ENCODE measurements around the gene TSGA10.
"Not testable (repeated sequence)": the region's sequence is repeated elsewhere in the genome, so short reads cannot be mapped to it uniquely, and the experiment has no call there.

TSGA10 gene, protein sequence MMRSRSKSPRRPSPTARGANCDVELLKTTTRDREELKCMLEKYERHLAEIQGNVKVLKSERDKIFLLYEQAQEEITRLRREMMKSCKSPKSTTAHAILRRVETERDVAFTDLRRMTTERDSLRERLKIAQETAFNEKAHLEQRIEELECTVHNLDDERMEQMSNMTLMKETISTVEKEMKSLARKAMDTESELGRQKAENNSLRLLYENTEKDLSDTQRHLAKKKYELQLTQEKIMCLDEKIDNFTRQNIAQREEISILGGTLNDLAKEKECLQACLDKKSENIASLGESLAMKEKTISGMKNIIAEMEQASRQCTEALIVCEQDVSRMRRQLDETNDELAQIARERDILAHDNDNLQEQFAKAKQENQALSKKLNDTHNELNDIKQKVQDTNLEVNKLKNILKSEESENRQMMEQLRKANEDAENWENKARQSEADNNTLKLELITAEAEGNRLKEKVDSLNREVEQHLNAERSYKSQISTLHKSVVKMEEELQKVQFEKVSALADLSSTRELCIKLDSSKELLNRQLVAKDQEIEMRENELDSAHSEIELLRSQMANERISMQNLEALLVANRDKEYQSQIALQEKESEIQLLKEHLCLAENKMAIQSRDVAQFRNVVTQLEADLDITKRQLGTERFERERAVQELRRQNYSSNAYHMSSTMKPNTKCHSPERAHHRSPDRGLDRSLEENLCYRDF

GRCh38 chr2:99154643-99155536, at the start of gene TSGA10, which contains the start of gene LIPT1:
Gene TSGA10 (minus strand): TSS chr2:99154942. CDS start chr2:99109439, 45,503 bp downstream.
Gene LIPT1 (plus strand): TSS chr2:99154967. CDS start chr2:99161958, 6,991 bp downstream.
- peak; percentile 87 to 90 for DNase-seq

- DNase-seq: no peak
Observed at GRCh38 chr2:99201959-99202678, 47.4 kb upstream of the TSGA10 start.

DNA sequence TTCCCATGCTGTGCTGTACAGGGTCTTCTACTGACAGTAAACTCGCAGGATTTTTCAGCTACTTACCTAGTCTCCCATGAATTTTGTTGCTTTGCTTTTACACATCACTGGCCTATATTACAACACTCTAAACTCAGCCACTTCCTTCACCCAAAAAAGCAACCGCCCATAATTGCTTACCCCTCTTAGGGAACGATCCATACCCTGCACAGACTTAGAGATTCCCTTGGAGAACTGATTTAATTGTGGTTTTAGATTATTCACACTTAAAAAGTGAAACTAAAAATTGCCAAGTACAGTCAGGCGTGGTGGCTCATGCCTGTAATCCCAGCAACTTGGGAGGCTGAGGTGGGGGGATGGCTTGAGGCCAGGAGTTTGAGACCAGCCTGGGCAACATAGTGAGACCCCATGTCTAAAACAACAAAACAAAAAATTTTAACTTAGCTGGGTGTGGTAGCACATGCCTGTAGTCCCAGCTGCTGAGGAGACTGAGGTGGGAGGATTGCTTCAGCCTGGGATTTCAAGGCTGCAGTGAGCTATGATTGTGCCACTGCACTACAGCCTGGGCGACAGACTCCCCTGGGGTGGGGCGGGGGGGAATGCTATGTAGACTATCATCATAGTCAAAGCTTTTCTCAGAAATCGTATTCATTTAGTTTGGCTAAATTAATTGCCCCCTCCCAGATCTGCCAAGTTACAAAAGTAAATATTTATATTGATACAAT, 45.5 kb upstream of the TSGA10 start:
- DNase-seq: no peak

- DNase-seq: no peak
Observed at GRCh38 chr2:99198103-99198841, 43.5 kb upstream of the TSGA10 start.

DNA sequence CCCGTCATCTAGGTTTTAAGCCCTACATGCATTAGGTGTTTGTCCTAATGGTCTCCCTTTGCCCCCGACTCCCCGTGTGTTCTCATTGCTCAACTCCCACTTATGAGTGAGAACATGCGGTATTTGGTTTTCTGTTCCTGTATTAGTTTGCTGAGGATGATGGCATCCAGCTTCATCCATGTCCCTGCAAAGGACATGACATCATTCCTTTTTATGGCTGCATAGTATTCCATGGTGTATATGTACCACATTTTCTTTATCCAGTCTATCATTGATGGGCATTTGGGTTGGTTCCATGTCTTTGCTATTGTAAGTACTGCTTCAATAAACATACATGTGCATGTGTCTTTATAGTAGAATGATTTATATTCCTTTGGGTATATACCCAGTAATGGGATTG, 37.6 kb upstream of the TSGA10 start:
- DNase-seq: not testable (repeated sequence)

DNA sequence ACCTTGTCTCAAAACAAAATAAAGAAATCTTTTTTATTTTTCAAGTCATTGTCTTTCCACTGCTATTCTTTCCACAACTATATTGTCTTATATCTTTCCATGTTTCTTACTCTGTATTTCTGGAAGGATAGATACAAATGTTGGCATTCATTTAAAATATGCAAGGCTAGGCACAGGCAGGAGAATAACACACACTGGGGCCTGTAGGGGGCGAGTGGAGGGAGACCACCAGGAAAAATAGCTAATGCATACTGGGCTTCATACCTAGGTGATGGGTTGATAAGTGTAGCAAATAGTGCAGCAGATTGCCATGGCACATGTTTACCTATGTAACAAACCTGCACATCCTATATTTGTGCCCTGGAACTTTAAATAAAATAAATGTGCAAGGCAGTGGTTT, 35.8 kb upstream of the TSGA10 start:
- DNase-seq: no peak

GRCh38 chr2:99188357-99188756, 33.6 kb upstream of the TSGA10 start:
- DNase-seq: no peak

GRCh38 chr2:99187011-99187410, 32.3 kb upstream of the TSGA10 start:
- no peak for DNase-seq

GRCh38 chr2:99184811-99185210, 30.1 kb upstream of the TSGA10 start:
- no peak for DNase-seq

DNA sequence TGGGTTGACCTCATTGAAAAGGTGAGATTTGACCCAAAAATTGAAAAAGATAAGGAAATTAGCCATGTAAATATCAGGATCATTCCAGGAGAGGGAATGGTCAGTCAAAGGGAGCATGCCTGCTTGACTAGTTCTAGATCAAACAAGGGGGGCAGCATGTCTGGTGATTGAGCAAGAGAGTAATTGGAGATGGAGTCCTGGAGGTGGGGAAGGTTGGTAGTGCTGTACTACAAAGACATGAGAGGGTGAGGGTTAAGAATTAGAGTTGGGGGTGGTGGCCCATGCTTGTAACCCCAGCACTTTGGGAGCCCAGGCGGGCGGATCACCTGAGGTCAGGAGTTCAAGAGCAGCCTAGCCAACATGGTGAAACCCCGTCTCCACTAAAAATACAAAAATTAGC, 28.3 kb upstream of the TSGA10 start:
- DNase-seq: no peak

GRCh38 chr2:99181624-99182000, 26.9 kb upstream of the TSGA10 start:
- no peak for DNase-seq

- DNase-seq: peak; percentile 90 to 91
Observed at GRCh38 chr2:99180755-99181623, 26.2 kb upstream of the TSGA10 start, which contains the start of the genes MITD1 and MRPL30. Gene MITD1 (minus strand): TSS chr2:99181058. CDS start chr2:99180981, 77 bp downstream. Gene MRPL30 (plus strand): TSS chr2:99181184. CDS start chr2:99186204, 5,020 bp downstream.

DNA sequence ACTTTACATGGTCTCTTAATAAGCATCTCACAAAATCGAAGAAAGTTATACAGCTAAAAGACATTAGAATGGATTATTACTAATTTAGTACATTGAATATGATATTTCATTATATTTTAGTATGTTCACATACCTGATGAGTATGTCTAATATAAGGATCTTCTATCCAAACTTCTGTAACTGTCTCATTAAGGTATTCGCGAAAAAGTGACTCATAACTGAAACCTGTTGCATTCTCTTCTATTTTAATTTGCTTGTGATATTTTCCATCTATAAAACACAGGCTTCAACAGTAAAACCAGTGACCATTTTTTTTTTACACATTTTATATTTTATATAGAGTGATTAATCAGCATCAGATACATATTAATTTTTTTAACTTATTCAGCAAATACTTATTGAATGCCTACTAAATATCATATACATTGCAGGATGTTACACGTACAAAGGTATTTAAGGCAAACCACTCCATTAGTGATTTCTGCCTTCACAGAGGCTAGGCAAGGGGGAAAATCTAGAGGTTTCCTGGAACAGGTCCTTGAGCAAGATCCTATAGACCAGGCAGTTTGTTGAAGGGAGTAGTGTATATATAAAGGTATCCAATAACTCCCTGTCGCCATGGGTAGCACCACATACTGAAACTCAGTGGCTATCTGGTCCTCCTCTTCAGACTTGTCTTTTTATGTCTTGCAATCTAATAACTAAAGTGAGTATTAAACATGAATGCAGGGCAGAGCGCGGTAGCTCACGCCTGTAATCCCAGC, 16.8 kb upstream of the TSGA10 start:
- no peak for DNase-seq

DNA sequence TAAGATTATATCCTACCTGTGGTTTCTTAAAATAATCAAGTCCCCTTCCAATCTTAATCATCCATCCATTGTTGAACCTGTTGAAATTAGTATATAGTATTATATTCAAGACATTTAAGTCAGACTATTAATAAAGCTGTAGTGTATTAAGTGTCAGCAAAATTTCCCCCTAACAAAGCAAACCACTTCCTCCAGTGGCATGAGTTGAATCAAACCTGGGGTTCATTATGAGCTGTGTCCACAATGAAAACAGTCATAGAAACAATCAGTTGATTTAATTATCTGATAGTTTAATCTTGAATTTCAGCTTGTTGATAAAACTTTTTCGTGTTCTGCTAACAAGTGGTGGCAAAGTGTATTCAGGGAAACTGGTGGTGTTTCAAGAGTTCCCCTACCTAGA, 14.8 kb upstream of the TSGA10 start:
- no peak for DNase-seq

- DNase-seq: no peak
Observed at GRCh38 chr2:99166218-99166617, 11.5 kb upstream of the TSGA10 start.

- no peak for DNase-seq
Observed at GRCh38 chr2:99159594-99159993, 4.9 kb upstream of the TSGA10 start.

- no peak for DNase-seq
Observed at GRCh38 chr2:99158599-99158998, 3.9 kb upstream of the TSGA10 start.

- DNase-seq: no peak
Observed at GRCh38 chr2:99156891-99157290, 2.1 kb upstream of the TSGA10 start.
